ENCODE results near the gene SEPTIN1. TPM values are rescaled to one million over a fixed set of nuclear protein-coding genes. Genes with fewer than 3 reads are reported as not detected.
A peak's percentile ranks its signal among the peaks of the same experiment; 100 is the strongest.

The SEPTIN1 gene
- total RNA-seq, 1 experiment from 2014 or later: 3.4 TPM

DNA sequence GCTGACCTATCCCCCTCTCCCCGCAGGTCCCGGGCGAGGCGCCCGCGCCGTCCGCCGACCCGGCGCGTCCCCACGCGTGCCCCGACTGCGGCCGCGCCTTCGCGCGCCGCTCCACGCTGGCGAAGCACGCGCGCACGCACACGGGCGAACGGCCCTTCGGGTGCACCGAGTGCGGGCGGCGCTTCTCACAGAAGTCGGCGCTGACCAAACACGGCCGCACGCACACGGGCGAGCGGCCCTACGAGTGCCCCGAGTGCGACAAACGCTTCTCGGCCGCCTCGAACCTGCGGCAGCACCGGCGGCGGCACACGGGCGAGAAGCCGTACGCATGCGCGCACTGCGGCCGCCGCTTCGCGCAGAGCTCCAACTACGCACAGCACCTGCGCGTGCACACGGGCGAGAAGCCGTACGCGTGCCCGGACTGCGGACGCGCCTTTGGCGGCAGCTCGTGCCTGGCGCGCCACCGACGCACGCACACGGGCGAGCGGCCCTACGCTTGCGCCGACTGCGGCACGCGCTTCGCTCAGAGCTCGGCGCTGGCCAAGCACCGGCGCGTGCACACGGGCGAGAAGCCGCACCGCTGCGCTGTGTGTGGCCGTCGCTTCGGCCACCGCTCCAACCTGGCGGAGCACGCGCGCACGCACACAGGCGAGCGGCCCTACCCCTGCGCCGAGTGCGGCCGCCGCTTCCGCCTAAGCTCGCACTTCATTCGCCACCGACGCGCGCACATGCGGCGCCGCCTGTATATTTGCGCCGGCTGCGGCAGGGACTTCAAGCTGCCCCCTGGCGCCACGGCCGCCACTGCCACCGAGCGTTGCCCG, 35.4 kb upstream of the SEPTIN1 start (continued):
- TF ChIP-seq SIN3A (IDR thresholded peaks at IDR 0.05; ENCODE audit: low read depth) (0 out of 2 replicates have a peak, but pooled peaks have one; percentile 35), FOSL1 (IDR thresholded peaks at IDR 0.05; ENCODE audit: low read depth) (no peak)

DNA sequence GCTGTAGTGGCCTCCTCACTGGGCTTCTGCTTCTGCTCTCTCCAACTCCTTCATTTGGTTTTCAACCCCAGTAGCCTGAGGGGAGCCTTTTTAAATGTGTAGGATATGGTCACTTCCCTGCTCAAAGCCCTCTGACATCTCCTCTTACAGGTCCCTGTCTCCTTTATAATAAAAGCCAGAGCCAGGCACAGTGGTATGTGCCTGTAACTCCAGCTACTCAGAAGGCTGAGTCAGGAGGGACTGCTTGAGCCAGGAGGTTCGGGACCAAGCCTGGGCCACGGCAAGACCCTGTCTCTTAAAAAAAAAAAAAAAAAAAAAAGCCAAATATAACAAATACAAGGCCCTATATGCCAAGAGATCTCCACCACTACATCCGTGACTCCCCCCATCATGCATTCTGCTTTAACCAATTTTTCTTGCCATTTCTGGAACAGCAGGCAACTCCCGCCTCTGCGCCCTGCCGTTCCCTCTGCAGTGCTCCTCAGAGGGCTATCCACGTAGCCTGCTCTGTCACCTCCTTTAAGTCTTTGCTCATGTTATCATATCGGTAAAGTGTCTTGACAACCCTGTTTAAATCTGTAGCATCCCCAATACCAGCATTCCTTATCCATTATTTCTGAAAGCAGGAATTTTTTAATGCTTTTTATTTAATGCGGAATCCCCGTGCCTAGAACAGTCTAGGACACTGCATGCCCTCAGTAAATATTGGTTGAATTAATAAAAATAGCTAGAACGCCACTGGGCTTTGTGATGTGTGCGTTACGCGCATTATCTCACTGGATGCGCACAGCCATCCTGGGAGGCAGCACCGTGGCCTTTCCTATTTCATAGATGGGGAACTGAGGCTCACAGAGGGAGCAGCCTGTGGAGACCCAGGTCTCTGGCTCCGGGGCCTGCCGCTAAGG, 34.5 kb upstream of the SEPTIN1 start:
- H3K9me2 ChIP-seq (ENCODE audit: insufficient read depth): no peaks in the 10 kb centered on the region
- ChIA-PET RAD21 (ENCODE audit: low non-redundant PET in 1 of 2, low total read pairs in 2 of 2, uncharacterized antibody in 2 of 2, unreplicated experiment in 2 of 2) (interaction anchor here (0.9 to 1.4 kb wide), 3 partner anchors 10 to 13 kb away, joined by 3 to 4 read pairs (median 4); partner anchors contain the start of genes DCTPP1 (in 2 of the 2) and ZNF771 (in 1 of the 2)), CTCF (interaction anchor here (0.9 to 4.9 kb wide), 10 partner anchors 8 to 324 kb away, joined by 3 to 52 read pairs (median 6); partner anchors contain the start of genes DCTPP1, ZNF48 and ZNF771), POLR2A (interaction anchor here (0.9 to 2.0 kb wide), 6 partner anchors 7 to 217 kb away, joined by 3 to 15 read pairs (median 7); partner anchors contain the start of genes DCTPP1, ZNF48, ZNF764 and ZNF771)
- H3K27ac ChIP-seq (ENCODE audit: low read depth, low read length): peak overlapping the region; percentile 83; the same call in 1 of the 2 replicates
- H3K36me3 ChIP-seq (ENCODE audit: control insufficient read depth in 1 of 2, insufficient read depth in 2 of 2, low read length in 2 of 2): peaks cover 10 to 34% of the 10 kb centered on the region in 2 experiments; a peak in 2 of 4 replicates
- peak overlapping the region; percentile 28; the same call in 1 of the 2 replicates for H3K4me2 ChIP-seq (ENCODE audit: low read length)
- ATAC-seq (no peak), DNase-seq (ENCODE audit: low read depth, low spot score) (no peak)
- BruUV-seq (replicated peaks): no TSS peak
- no peak overlapping the region for H2AFZ ChIP-seq (ENCODE audit: low read depth, low read length, poor library complexity, severe bottlenecking)
- intact Hi-C loops (cut with micrococcal nuclease): no loop called here
- H4K20me1 ChIP-seq (ENCODE audit: insufficient read depth): peaks cover 3% of the 10 kb centered on the region; the same call in 1 of the 2 replicates
- peaks cover 6 to 40% of the 10 kb centered on the region in 2 experiments; a peak in 3 of 4 replicates for H3K4me1 ChIP-seq (ENCODE audit: control insufficient read depth in 1 of 2, insufficient read depth in 2 of 2, low read length in 2 of 2)
- H3K4me3 ChIP-seq (replicated peaks in 1 of 2; ENCODE audit: low read depth in 1 of 2, low read length in 2 of 2): no peak overlapping the region
- H3K9ac ChIP-seq (ENCODE audit: low read length): no peak overlapping the region
- no peaks in the 10 kb centered on the region for H3K27me3 ChIP-seq (ENCODE audit: insufficient read depth, low read length)
- no peaks in the 10 kb centered on the region for H3K9me3 ChIP-seq (ENCODE audit: control insufficient read depth in 1 of 2, insufficient read depth in 1 of 2, low read depth in 1 of 2, low read length in 2 of 2)
- TF ChIP-seq EZH2phosphoT487 (IDR thresholded peaks at IDR 0.05; ENCODE audit: borderline replicate concordance) (no peak), POLR2A (IDR thresholded peaks at IDR 0.05; ENCODE audit: borderline replicate concordance, extremely low read depth, insufficient read depth, insufficient read length) (no peak), ZNF274 (IDR thresholded peaks at IDR 0.05; ENCODE audit: low read depth, low read length) (no peak), CEBPB (IDR thresholded peaks at IDR 0.05; ENCODE audit: low read depth) (no peak), EZH2 (IDR thresholded peaks at IDR 0.05) (no peak), TCF7L2 (IDR thresholded peaks at IDR 0.05; ENCODE audit: borderline replicate concordance, extremely low read depth, insufficient read depth, insufficient read length) (no peak), ZFX (IDR thresholded peaks at IDR 0.05) (no peak)
- TF ChIP-seq, protein P1, sequence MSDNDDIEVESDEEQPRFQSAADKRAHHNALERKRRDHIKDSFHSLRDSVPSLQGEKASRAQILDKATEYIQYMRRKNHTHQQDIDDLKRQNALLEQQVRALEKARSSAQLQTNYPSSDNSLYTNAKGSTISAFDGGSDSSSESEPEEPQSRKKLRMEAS (IDR thresholded peaks at IDR 0.05): no peak
- peaks cover 27% of the 10 kb centered on the region for H3K79me2 ChIP-seq (ENCODE audit: insufficient read depth, low read length)

All from HCT116 (cell line).